GM18507 (cell line): Measurements from ENCODE around the gene C1orf21.

ENCODE experiments used
- DNase-seq: peaks from one replicate; pipeline ENCODE4 v3.0.0; 2011; ENCODE audit warnings: low read depth; ENCODE audit not compliant: insufficient read length; ENCODE audit errors: extremely low spot score
- FAIRE-seq: peaks from 2 replicates; lab custom pipeline; 2011; peaks lifted over from hg19 to GRCh38; lab: Jason Lieb, UNC

The C1orf21 gene

GRCh38 chr1:184473176-184473966 lies 86.5 kb downstream of the C1orf21 start:
- FAIRE-seq (no peak), DNase-seq (no peak)

- FAIRE-seq, result no peak
Measured at GRCh38 chr1:184476187-184476586, 89.4 kb downstream of the C1orf21 start.

GRCh38 chr1:184479435-184480167 lies 92.8 kb downstream of the C1orf21 start:
- DNase-seq, result no peak
- no peak for FAIRE-seq

More at GRCh38 chr1:184476187-184476586, 89.4 kb downstream of the C1orf21 start:
- no peak for DNase-seq

DNA sequence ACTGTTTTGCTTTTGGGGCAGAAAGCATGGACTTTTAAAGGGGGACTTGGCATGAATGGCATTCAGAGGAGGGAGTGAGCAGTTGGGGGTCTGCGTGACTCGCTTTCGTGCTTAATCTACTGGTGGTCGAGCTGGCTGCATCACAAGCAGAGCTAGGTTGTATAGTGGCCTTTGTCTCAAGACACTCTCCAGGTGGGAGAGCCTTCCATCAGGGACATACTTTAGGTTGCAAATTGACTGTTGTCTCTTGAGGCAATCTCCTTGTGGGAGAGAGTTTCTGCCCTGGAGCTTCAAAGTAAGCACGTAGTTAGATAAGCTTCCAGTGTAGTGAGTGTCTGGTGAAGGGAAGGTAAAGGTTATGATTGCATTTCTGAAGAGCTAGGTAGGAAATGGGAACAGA lies 93.9 kb downstream of the C1orf21 start:
- DNase-seq (no peak), FAIRE-seq (no peak)

DNA sequence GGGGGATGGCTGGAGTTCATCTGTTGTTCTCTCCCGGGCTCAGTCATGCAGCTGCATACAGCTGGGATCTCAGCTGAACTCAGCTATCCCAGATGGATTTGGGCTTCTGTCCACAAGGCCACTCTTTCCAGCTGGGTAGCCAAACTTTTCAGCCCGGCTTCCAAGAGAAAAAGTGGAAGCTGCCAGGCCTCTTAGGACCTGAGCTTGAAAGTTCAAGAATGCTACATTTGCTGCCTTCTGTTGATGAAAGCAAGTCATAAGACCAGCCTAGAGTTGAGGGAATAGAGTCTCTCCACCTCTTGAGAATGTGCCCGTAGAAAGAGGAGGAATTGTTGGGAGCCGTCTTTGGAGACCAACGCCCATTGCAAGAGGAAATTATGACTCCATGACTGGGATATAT lies 95.3 kb downstream of the C1orf21 start:
- no peak for FAIRE-seq

GRCh38 chr1:184483101-184483683 lies 96.4 kb downstream of the C1orf21 start:
- no peak for DNase-seq

More for the DNA sequence above, 95.3 kb downstream of the C1orf21 start:
- DNase-seq, result no peak

DNA sequence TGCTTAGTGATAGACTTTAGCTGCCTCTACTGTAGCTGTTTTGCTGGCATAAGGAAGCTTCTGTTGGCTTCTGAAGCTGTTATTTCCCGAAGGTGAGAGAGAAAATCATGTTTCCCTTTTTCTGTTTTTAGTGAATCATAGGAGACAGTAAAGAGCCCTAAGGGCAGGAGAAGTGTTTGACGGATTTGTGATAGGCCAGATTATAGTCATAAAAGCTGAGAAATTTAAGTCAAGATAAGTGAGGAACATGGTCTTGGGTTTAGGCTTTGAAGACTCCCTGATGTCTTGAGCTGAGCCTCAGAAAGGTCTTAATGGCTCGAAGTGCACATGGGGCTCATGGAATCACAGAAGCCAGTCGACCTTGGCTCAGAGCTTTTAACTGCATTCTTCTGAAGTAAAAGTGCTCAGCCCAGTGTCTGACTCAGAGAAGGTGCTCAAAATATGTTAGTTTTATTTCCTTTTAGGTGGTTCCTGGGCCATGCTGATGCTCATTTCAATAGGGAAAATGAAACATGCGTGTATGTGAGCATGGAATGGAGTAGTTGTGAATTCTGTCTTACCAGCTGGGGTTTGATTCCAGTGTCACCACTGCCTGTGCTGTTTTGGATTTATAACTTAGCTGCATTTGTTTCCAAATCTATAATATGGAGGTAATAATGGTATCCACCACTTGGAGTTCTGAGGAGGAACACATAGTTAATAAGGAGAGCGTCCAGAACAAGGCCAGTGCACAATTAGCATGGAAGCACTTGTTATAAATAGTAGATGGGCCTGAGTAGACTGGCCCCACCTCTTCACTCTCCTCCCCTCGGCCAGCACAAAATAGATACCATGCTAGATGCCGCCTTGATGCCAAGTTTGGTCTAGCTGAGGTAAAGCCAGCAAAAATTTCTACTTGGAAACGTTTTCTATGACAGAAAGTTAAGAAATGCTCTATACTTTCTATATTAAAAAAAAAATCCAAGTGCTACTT lies 99.2 kb downstream of the C1orf21 start:
- no peak for DNase-seq
- FAIRE-seq, result no peak

More at GRCh38 chr1:184483101-184483683, 96.4 kb downstream of the C1orf21 start:
- FAIRE-seq, result no peak

DNA sequence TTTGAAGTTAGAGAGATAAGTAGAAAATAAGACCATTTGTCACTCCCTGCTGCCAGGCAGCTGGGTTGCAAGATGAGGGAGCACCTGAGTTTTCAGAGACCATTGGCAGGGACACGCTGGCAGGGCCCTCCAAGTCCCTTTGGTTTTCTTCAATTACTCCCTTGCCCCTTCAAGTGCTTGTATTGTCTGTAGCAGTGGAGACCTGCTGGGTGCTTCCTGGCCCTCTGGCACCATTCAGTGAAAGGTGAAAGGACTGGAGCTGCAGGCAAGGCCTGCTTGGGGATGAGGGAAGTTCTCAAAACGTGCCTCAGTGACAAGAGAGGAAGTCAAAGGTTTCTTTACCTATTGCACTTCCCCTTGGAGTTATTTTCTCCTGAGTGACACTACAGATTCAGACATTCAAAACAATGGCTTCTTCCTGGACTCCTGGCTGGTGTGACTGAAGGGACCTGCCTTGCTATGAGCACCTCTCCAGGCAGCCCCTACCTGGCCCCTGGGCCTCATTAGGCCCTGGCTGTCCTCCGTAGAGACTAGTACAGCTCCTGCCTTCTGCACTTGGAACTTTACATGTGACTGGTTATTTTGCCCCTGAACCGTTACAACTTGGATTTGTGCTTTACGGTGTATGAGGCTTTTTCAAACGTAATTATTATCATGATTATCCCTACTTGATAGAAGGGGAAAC lies 100.1 kb downstream of the C1orf21 start:
- no peak for DNase-seq
- FAIRE-seq, result no peak

- FAIRE-seq, result no peak
- no peak for DNase-seq
Measured at GRCh38 chr1:184487531-184488193, 100.8 kb downstream of the C1orf21 start.

GRCh38 chr1:184489908-184490307 lies 103.1 kb downstream of the C1orf21 start:
- FAIRE-seq (no peak), DNase-seq (no peak)

- FAIRE-seq (no peak), DNase-seq (no peak)
Measured at GRCh38 chr1:184492536-184492935, 105.7 kb downstream of the C1orf21 start.

DNA sequence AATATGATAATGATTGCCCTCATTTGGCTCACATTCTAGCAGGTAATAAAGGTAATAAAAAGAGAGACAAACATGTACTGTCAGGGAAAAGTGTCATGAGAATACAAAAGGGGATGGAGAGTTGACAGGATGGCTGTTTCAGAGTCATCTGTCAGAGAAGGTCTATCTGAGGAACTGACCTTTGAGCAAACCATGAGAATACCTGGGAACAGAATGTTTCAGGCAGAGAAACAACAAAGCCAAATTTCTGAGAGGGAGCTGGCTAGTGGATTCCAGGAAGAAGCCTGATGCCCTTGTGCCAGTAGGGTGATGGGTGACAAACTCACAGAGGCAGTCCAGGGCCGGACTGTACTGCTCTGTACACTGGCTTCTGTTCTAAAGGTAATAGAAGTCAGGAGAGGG lies 107.2 kb downstream of the C1orf21 start:
- DNase-seq (no peak), FAIRE-seq (peak; percentile 21)

DNA sequence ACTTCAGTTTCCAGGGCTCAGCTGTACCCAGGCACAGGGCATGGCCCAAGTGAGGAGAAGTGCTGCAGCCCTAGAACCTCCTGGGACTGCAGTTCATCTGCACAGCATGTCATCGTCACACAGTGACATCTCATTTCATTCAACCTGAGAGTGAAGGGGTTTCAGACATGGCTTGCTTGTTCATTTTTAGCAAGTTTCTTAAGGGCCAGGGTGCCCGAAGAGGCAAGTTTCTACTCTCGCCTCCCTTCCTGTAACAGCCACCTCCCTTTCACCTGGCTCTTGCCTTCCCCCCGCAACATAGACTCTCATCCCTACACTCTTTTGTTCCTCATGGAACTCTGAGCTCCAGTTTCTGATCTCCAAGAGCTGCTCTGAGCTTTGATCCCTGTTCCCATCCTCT lies 108.1 kb downstream of the C1orf21 start:
- FAIRE-seq (peak; percentile 54), DNase-seq (no peak)

- FAIRE-seq (no peak), DNase-seq (no peak)
Measured at GRCh38 chr1:184497959-184498723, 111.3 kb downstream of the C1orf21 start.

DNA sequence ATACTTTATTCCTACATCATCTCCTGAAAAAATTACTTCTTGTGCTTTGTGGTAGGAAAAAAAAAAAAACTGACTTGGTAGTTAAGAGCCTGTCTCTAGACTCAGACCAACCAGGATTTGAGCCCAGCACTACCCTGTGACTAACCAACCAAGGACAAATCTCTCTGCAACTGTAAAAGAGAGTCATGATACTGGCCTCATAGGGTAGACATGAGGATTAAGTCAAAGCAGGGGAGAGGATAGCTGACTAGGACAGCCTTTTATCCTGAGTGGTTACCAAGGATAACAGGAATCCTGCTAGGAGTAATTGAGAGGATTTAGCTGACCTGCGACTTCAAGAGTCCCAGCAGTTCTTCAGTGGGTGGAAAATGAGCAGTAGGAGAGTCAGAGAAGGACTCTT lies 112.8 kb downstream of the C1orf21 start:
- FAIRE-seq (no peak), DNase-seq (no peak)

GRCh38 chr1:184502161-184502560 lies 115.3 kb downstream of the C1orf21 start:
- no peak for FAIRE-seq
- DNase-seq, result no peak

DNA sequence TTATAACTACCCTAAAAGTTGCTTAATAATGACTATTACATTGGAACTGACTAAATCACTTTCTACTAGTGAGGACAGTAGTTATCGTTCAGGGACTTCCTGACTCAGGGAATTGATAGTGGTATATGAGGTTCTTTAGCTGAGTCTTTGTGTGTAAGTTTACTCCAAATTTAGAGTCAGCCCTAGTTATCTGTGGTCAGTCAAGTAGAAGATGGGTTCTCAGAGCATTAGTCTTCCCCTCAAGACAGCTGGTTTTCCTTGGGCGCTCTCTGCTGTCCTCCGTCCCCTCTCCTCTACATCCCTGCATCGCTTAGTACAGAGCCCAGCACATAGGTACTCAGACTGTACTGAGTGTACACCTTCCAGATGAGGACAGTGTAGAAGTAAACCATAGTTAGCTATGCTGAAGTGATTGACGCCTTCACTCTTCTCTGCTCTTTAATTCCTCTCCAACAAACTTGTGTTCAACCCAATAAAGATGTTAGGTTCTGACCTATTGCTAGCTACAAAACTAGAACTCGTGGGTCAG lies 116.5 kb downstream of the C1orf21 start:
- FAIRE-seq, result no peak
- DNase-seq, result no peak
